Activated CD4-positive, CD25-positive, alpha-beta regulatory T cell treated with anti-CD3 and anti-CD28 coated beads, Interleukin-2, amount 50 U/mL, for 72 hours (primary cell): ENCODE measurements around the gene TRPT1.

Experiments
- DNase-seq: peaks from one replicate; pipeline ENCODE4 v3.0.0; 2021

Gene TRPT1, protein sequence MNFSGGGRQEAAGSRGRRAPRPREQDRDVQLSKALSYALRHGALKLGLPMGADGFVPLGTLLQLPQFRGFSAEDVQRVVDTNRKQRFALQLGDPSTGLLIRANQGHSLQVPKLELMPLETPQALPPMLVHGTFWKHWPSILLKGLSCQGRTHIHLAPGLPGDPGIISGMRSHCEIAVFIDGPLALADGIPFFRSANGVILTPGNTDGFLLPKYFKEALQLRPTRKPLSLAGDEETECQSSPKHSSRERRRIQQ

GRCh38 chr11:64225608-64226506 lies at the start of gene TRPT1, which contains the start of gene NUDT22:
TRPT1 (minus strand) TSS chr11:64226186; CDS start chr11:64225860, 326 bp downstream.
NUDT22 (plus strand) TSS chr11:64226274; CDS start chr11:64226653, 379 bp downstream.
- DNase-seq, result peak; percentile 94

- DNase-seq, result no peak
Measured at GRCh38 chr11:64275031-64275800, 49.2 kb upstream of the TRPT1 start.

GRCh38 chr11:64269540-64270220 lies 43.7 kb upstream of the TRPT1 start:
- DNase-seq, result peak; percentile 95

DNA sequence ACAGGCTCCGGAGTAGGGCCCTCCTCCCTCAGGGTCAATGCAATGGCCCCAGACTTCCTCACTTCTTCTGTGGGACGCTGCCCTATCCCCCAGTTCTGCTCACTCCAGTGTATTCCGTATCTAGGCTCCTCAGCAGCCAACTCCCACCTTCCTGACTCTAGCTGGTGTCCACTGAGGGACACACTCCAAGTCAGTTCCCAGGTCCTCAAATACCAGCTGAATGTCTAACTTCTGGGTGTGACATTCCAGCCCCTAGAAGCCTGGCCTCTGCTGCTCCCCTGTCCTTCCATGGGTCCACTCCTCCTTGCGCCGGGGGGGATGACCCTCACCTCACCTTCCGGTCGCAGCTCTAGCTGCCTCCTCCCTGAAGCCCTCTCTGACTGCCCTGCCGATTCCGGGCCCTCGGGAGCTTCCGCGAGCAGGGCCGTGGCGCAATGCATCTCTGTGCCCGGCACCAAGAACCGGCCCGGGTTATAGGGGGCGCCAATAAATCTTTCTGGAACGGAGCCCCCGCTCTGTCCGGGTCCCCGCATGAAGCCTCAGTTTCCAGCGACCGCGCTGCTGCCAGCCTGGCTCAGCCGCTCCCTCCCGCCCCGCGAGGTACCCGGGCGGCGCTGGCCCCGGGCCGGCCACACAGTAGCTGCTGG lies 43.0 kb upstream of the TRPT1 start:
- peak; percentile 66 for DNase-seq

- DNase-seq, result no peak
Measured at GRCh38 chr11:64268025-64268892, 42.3 kb upstream of the TRPT1 start.

- DNase-seq, result no peak
Measured at GRCh38 chr11:64267207-64267945, 41.4 kb upstream of the TRPT1 start.

- DNase-seq, result no peak
Measured at GRCh38 chr11:64266339-64266738, 40.4 kb upstream of the TRPT1 start.

DNA sequence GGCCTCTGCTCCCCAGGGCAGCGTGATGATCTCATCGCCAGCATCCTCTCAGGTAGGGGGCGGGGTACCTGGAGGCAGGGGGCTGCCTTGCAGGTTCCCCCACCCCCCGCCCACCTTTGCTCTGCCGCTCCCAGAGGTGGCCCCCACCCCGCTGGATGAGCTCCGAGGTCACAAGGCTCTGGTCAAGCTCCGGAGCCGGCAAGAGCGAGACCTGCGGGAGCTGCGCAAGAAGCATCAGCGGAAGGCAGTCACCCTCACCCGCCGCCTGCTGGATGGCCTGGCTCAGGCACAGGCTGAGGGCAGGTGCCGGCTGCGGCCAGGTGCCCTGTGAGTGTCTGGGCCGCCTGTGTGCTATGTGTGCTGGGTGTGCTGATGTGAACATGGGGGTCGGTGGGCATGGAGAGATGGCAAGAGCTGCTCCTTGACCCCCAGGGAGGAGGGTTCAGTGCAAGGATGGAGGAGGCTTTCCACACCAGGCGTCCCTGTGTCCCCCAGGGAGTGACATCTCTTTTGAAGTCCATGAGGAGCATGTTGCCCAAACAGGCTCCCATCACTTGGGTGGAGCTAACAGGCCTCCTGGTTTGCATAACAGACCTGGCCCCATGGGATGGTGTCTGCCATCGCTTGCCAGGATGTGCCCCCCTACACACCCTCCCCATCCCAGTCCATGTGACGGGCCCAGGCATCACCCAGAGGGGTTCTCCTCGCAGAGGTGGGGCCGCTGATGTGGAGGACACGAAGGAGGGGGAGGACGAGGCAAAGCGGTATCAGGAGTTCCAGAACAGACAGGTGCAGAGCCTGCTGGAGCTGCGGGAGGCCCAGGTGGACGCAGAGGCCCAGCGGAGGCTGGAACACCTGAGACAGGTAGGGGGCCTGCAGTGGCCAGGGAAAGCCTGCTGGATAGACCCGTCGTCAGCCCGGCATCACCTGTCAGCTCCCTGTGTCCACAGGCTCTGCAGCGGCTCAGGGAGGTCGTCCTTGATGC lies 39.5 kb upstream of the TRPT1 start:
- DNase-seq, result no peak

DNA sequence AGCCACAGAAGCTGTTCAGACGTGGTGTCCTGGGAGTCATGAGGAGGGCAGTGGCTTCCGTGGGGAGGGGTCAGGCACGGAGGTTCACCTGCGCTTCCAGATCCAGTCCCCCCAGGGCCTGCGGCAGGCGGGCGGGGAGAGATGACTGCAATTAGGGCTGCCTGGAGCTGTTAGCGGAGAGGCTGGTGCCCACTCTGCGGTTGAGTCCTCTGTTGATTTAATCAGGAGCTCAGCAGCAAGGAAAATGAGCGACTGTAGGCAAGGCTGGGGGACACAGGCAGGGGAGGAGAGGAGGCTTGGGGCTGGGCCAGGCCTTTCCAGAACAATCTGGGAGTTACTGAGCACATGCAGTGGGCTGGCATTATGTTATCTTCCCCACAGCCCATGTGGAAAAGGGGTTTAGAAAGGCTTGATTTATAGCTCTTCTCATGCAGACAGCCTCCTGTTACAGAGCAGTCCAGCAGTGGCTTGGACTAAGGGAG lies 38.4 kb upstream of the TRPT1 start:
- no peak for DNase-seq

DNA sequence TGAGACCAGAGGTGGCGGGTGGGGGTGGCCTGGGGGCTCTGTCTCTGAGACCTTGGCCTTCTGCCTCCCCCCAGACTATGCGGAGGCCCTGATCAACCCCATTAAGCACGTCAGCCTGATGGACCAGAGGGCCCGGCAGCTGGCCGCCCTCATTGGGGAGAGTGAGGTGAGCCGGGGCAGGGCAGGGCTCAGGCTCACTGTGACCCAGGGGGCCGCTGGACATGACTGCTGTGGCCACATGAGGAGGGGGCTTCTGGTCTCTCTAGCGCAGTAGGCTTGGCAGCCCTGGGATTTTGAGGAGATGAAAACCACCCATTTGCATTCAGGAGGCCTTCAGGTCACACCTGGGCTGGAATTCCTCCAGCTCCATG lies 37.9 kb upstream of the TRPT1 start:
- DNase-seq, result no peak

GRCh38 chr11:64263021-64263946 lies 37.3 kb upstream of the TRPT1 start:
- DNase-seq, result no peak

GRCh38 chr11:64262271-64263002 lies 36.5 kb upstream of the TRPT1 start:
- DNase-seq, result no peak

- DNase-seq, result no peak
Measured at GRCh38 chr11:64261556-64262080, 35.6 kb upstream of the TRPT1 start.

GRCh38 chr11:64260147-64260708 lies 34.2 kb upstream of the TRPT1 start:
- no peak for DNase-seq

DNA sequence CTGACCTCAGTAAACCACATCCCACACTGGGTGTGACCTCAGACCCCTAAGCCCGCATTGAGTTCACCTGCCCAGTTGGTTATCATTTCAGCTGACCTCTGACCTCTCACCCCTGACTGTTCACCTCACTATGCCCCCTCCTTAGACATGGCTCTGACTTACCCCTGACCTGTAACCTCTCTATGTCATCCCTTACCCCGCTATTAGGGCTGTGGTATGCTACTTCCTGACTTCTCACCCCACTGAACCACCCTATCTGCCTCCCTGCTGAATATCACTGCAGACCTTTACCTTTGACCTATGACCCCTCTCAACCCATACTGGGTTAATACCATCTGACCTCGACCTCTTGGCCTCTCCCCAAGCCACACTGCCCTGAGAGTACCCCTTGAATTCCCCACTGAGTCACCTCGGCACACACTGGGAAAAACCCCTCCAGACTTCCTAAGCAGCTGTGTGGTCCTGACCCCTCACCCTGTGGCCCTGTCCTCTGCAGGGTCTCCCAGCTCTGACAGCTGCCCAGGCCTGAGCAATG lies 33.6 kb upstream of the TRPT1 start:
- no peak for DNase-seq

- DNase-seq, result no peak
Measured at GRCh38 chr11:64258946-64259532, 33.1 kb upstream of the TRPT1 start.
